Hematopoietic multipotent progenitor cell treated with erythropoietin and hydrocortisone succinate and interleukin-3 and kit ligand, for 8 days (in vitro differentiated cells): ENCODE data around the gene WNT7A.

ENCODE experiments used
- DNase-seq: peaks from one replicate; pipeline ENCODE4 v3.0.0-alpha.2; 2015

WNT7A gene

GRCh38 chr3:13884851-13885703, 5.2 kb upstream of the WNT7A start:
- peak; percentile 55 for DNase-seq

- DNase-seq, result no peak
These were observed 3.8 kb upstream of the WNT7A start for GRCh38 chr3:13883681-13884080.

DNA sequence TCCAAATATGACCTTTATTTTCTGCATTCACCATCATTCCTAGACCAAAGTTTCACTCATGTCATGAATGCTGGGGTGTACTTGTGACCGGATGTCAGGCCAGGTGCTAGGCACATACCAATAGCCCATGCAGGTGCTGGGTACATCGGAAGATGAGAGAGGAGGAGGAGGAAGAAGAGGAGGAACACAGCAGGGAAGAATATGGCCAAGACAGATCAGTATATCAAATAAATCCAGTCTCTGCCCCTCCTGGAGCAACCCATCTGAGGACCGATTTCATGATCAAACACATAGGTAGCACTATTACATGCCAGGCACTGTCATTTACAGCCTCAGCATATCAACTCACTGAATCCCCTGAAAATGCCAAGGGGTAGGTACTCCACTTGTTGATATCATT, 3.0 kb upstream of the WNT7A start:
- no peak for DNase-seq

DNA sequence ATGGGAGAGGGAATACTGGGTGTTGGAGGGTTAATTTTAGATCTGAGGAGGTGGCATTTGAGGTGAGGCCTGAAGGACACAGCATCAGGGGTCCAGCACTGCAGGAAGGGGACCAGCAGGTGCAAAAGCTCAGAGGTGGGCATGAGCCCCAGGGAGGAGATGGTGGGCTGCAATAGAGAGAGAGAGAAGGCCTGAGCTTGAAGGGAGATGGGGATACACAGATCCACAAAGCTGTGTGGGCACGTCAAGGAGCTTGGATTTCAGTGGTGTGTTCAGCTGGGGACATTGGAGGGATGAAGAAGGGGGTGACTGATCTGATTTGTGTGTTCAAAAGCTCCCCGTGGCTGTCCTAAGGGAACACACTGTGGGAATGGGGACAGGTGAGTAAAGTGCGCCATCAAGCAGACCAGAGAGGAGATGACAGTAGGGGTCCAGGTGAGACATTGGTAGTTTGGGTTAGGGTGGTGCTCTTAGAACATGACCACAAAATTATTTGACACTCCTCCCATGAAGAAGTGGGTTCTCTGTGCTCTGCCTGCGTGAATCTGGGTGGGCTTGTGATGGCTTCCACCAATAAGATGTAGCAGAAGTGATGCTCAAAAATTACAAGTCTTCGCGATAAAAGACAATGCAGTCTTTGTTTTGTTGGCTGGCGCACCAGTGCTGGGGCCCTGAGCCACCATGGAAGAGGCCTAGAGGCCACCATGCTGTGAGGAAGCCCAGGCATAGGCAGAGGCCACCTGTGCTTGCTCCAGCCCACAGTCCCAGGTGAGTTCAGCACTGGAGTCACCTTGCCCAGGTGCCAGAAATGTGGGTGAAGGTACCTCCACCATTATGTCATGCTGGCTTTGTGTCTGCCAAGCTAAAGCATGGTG, 1.9 kb upstream of the WNT7A start:
- no peak for DNase-seq

- DNase-seq, result no peak
These were observed 913 bp upstream of the WNT7A start for GRCh38 chr3:13880811-13881156.

DNA sequence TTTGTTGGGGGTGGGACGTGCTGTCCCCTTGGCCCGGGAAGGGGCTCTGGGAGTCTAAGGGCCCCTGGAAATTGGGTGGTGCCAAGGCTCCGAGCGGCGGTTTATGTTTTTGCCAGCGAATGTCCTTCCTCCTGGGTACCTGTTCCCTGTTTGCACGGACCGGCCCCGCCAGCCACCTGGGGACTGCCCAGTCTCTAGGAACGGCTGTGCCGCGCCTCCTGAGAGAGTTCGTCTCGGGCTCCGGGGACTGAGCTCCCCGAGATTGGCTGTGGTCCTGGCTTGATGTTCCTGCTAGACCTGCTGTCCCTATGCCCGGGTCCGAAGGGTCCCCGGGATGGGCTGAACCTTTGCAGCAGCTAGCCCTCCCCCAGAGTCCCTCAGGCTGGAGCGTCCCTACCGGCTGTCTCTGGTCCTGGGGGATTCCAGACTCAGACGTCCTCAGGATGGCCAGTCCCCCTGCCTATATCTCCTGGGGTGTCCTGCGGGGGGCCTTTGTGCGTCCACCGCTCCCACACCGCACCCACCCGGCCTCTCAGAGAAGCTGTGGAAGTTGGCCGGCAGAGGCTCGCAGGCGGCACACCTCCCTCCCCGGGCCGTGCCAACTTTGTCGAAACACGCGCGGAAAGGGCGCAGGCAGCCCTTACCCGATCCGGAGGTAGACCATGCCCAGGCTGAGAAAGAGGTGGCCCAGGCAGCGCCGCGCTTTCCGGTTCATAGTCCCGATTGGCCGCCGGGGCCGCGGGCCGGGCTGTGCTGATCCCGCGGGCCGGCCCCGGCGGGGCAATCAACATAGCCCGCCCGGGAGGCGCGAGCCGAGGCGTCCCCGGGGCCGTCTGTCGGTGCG, 547 bp downstream of the WNT7A start:
- DNase-seq, result no peak

- no peak for DNase-seq
These were observed 1.4 kb downstream of the WNT7A start for GRCh38 chr3:13878281-13879101.

GRCh38 chr3:13877911-13878280, 2.0 kb downstream of the WNT7A start:
- DNase-seq, result no peak

DNA sequence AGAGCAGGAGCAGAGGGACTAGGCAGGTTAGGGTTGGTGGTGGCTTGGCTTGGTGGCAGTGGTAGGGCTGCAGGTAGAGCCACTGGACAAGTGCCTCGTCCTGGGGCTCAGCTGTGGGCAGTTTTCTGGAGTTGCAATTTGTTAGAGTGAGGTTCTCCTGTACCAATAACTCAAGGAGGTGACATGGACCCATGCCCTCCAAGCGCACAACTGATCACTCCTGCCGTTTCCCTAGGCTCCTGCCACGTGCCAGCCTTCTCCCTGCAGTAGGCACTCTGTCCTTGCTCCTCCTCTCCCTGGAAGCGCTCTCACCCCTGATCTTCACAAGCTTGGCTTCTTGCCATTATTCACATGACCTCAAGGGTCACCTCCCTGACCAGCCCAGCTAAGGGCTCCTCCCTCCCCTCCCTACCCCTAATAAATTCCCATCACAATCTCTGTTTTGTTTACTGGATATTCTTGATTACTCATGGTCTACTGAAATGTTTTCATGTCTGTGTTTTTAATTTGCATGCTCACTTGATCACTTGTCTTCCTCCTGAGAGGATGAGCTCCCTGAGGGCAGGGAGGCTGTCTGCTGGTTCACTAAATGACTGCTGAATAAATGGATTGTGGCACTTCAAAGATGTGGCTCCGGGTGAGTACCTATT, 3.3 kb downstream of the WNT7A start:
- no peak for DNase-seq

- no peak for DNase-seq
These were observed 5.0 kb downstream of the WNT7A start for GRCh38 chr3:13874891-13875290.

DNA sequence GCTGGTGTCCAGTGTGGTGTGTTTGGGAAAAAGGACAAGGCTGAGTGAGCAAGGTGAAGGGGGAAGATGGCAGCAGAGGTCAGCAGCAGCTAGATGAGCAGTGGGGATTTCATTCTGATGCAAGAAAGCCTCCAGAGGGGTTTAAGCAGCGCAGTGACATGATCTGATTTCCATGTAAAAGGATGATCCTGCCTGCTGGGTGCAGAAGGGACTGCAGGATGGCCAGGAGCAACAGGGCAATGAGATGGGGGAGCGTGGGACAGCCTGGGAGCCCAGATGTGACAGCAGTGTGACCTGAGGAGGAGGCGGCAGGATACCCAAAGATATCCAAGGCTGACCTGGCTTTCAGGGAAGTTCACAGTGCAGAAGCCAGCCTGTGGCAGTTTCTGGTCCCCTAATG, 6.1 kb downstream of the WNT7A start:
- DNase-seq, result no peak

GRCh38 chr3:13872451-13872850, 7.4 kb downstream of the WNT7A start:
- DNase-seq, result no peak

- no peak for DNase-seq
These were observed 8.1 kb downstream of the WNT7A start for GRCh38 chr3:13871791-13872190.

GRCh38 chr3:13870902-13871301, 9.0 kb downstream of the WNT7A start:
- DNase-seq, result no peak

DNA sequence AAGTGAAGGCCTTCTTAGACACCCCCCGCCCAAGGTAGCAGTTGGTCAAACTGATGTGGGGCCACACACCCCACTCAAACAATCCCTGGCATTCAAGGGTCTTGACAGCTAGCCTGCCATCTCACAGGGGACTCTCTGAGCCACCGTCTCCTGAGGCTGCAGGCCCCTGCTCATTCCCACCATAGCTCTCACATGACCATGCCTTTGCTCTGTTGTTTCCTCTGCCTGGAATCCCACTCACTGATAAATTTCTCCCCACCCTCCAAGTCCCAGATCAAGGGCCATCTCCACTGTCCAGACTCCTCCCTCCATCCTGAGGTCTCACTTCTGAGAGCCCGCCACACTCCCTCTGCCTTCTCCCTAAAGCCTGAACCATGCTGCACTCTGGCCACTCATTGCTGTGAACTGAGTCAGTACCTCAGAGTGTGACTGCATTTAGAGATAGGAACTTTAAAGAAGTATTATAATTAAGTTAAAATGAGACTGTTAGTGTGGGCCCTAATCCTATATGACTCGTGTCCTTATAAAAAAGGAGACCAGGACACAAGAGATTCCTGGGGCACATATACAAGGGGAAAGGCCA, 10.0 kb downstream of the WNT7A start:
- DNase-seq, result no peak

- no peak for DNase-seq
These were observed 10.8 kb downstream of the WNT7A start for GRCh38 chr3:13868844-13869724.

GRCh38 chr3:13867732-13868131, 12.1 kb downstream of the WNT7A start:
- no peak for DNase-seq

DNA sequence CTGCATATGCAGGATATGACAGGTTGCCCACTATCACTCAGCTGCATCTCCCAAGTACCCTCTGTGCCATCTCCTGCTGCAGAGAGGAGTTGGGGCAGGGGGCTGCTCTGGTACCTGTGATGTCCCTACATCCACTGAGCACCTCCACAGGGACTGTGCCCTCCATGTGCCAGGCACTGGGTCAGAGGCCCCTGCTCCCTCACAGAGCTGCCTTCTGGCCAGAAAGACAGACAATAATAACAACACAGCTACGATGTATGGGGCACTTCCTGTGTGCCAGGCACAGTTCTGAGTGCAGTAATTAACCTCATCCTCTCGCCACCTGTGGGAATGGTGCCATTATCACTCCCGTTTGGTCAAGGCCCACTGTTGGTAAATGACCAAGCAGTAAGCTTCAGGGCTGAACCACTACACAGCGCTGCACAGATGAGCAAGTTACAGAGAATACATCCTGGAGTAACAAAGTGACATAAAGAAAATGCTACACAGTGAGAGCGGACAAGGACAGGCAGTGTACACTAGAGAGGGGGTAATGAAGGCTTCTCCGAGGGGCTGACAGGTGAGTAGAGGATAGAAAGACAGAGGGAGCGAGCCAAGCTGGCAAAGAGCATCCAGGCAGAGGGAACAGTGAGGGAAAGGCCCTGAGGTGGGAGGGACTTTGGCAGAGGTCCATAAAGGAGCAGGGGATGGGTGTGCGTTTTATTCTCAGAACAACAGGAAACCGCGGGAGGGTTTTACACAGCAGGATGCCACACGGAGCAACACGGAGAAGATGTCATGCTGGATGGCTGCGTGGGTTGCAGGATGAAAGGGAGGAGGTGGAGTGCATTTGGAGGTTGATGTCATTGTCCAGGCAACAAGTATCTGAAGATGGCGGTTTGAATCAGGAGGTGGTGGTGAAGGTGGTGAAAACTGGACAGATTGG, 13.6 kb downstream of the WNT7A start:
- no peak for DNase-seq

GRCh38 chr3:13865581-13865980, 14.3 kb downstream of the WNT7A start:
- DNase-seq, result no peak
